Upper lobe of left lung (tissue), 4 donors: ENCODE results near the gene SLC17A8.

Experiments used
- POLR2A ChIP-seq, 4 donors: fragments of 450-650 bp; IDR thresholded peaks; one replicate each; pipeline ENCODE4 v1.5.1; 2016 to 2017; ENCODE audit warnings: antibody characterized with exemption in 4 of 4, mild to moderate bottlenecking in 2 of 4
- POLR2AphosphoS5 ChIP-seq, 2 donors: sonication (generic); formaldehyde crosslinking; IDR thresholded peaks; one replicate each; pipeline ENCODE4 v1.5.1; 2017; ENCODE audit warnings: antibody characterized with exemption in 2 of 2
- TF ChIP-seq, protein P1 (sequence below), 6 experiments: fragments of 450-650 bp in 4 of 6; fragments of 200-600 bp in 2 of 6; sonication (generic) in 2 of 6; IDR thresholded peaks; one replicate each; pipeline ENCODE4 v1.5.1; 2016 to 2019; ENCODE audit warnings: antibody characterized with exemption in 6 of 6

GRCh38 chr12:100364324-100364723 lies 7.5 kb downstream of the SLC17A8 start:
- TF ChIP-seq POLR2A (IDR thresholded peaks at IDR 0.05) (no peak), POLR2AphosphoS5 (IDR thresholded peaks at IDR 0.05) (no peak)
- TF ChIP-seq, protein P1, sequence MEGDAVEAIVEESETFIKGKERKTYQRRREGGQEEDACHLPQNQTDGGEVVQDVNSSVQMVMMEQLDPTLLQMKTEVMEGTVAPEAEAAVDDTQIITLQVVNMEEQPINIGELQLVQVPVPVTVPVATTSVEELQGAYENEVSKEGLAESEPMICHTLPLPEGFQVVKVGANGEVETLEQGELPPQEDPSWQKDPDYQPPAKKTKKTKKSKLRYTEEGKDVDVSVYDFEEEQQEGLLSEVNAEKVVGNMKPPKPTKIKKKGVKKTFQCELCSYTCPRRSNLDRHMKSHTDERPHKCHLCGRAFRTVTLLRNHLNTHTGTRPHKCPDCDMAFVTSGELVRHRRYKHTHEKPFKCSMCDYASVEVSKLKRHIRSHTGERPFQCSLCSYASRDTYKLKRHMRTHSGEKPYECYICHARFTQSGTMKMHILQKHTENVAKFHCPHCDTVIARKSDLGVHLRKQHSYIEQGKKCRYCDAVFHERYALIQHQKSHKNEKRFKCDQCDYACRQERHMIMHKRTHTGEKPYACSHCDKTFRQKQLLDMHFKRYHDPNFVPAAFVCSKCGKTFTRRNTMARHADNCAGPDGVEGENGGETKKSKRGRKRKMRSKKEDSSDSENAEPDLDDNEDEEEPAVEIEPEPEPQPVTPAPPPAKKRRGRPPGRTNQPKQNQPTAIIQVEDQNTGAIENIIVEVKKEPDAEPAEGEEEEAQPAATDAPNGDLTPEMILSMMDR (IDR thresholded peaks at IDR 0.05): no peak
